Motor neuron (in vitro differentiated cells): ENCODE data around the gene FMNL1. TPM values are rescaled to one million over a fixed set of nuclear protein-coding genes. Genes with fewer than 3 reads are reported as not detected.
"Not testable (repeated sequence)": the region's sequence is repeated elsewhere in the genome, so short reads cannot be mapped to it uniquely, and the experiment has no call there.

ENCODE experiments used
- ATAC-seq, 8 experiments: fragments of 200-7000 bp; cut with Tn5 transposase; replicated peaks in 6 of 8; 2 replicates each; pipeline ENCODE4 v1.8.0; 2021; ENCODE audit warnings: mild to moderate bottlenecking in 8 of 8, moderate library complexity in 8 of 8
- H3K27ac ChIP-seq, 2 donors: fragments of 250-450 bp; sonication (Bioruptor Pico); 2 replicates each; pipeline ENCODE4 v1.9.0; 2021; ENCODE audit warnings: antibody characterized with exemption in 2 of 2, mild to moderate bottlenecking in 2 of 2, moderate library complexity in 1 of 2
- H3K4me1 ChIP-seq, 2 donors: fragments of 250-450 bp; sonication (Bioruptor Pico); replicated peaks in 1 of 2; 2 replicates each; pipeline ENCODE4 v1.6.1; 2021; ENCODE audit warnings: antibody characterized with exemption in 2 of 2, mild to moderate bottlenecking in 2 of 2, moderate library complexity in 1 of 2
- H3K4me3 ChIP-seq, 5 donors: fragments of 250-450 bp; sonication (Bioruptor Pico); 2 replicates each; pipeline ENCODE4 v1.9.0; 2021; ENCODE audit warnings: antibody characterized with exemption in 5 of 5, mild to moderate bottlenecking in 5 of 5, moderate library complexity in 4 of 5
- WGBS, 10 experiments: fragments of 450-650 bp; shearing (Covaris generic); methylation state at CpG; one replicate each; pipeline ENCODE4 v1.0.0; 2022; 5-methylcytosine and 5-hydroxymethylcytosine counted together
- in situ Hi-C, 9 experiments: fragments of 400-800 bp; cut with MboI; loops; one replicate each; pipeline ENCODE4 v1.15.0; 2021; ENCODE audit warnings: low sequenced_read_pairs in 9 of 9, low pct_unique_long_range_greater_than_20kb in 2 of 9; ENCODE audit not compliant: unreplicated experiment in 9 of 9
- total RNA-seq, 8 experiments: library from RNA; unstranded; fragments of 300-600 nt; gene quantifications; 2 replicates each; pipeline versions ENCODE4 v1.2.3 to v1.2.4, GENCODE V29; 2022

The FMNL1 gene
- total RNA-seq, 8 experiments from 2014 or later: 1.1 to 5.6 (median 2.3) TPM

- Histone ChIP-seq H3K27ac (no peak overlapping the region), H3K4me1 (peaks cover 10 to 17% of the 10 kb centered on the region in 2 donors), H3K4me3 (no peak overlapping the region)
- 73 to 100% methylated on average over 2 to 3 of the region's 21 CpGs; no CpG with 5 or more reads in 8 of the 10 experiments for WGBS, 10 experiments
- in situ Hi-C loops: no loop called here
- ATAC-seq: no peak
Measured at GRCh38 chr17:45244725-45245656, 23.3 kb downstream of the FMNL1 start.

- peak overlapping the region in 1 of 2 donors; percentile 49 for H3K27ac ChIP-seq
- H3K4me1 ChIP-seq: peaks cover 0 to 8% of the 10 kb centered on the region in 2 donors
- ATAC-seq: no peak
- 28 to 100% (median 30%) methylated on average over 1 to 5 of the region's 8 CpGs; no CpG with 5 or more reads in 7 of the 10 experiments for WGBS, 10 experiments
- in situ Hi-C loops: no loop called here
- peak overlapping the region in 3 of 5 donors; percentile 46 to 64 (median 52) for H3K4me3 ChIP-seq
Measured at GRCh38 chr17:45246338-45246737, 24.7 kb downstream of the FMNL1 start.

GRCh38 chr17:45246861-45247428 is 25.3 kb downstream of the FMNL1 start:
- in situ Hi-C loops: no loop called here
- peak in 7 of 8 experiments; percentile 27 to 54 (median 37) for ATAC-seq
- 0 to 7% methylated on average over 3 of the region's 33 CpGs; no CpG with 5 or more reads in 8 of the 10 experiments for WGBS, 10 experiments

GRCh38 chr17:45247429-45248131 is 25.9 kb downstream of the FMNL1 start:
- WGBS, 10 experiments: 0% methylated on average over 1 to 4 of the region's 61 CpGs; no CpG with 5 or more reads in 6 of the 10 experiments
- in situ Hi-C loops: no loop called here
- H3K4me1 ChIP-seq: peaks cover 0 to 6% of the 10 kb centered on the region in 2 donors
- H3K4me3 ChIP-seq: peak overlapping the region; percentile 28 to 64 (median 46)
- ATAC-seq: peak; percentile 83 to 90 (median 86)
- H3K27ac ChIP-seq: peak overlapping the region in 1 of 2 donors; percentile 72

More at GRCh38 chr17:45246861-45247428, 25.3 kb downstream of the FMNL1 start:
- H3K4me1 ChIP-seq: peaks cover 0 to 6% of the 10 kb centered on the region in 2 donors
- peak overlapping the region; percentile 28 to 64 (median 46) for H3K4me3 ChIP-seq
- peak overlapping the region in 1 of 2 donors; percentile 49 for H3K27ac ChIP-seq

GRCh38 chr17:45248132-45248957 is 26.7 kb downstream of the FMNL1 start:
- in situ Hi-C loops: no loop called here
- Histone ChIP-seq H3K4me3 (peak overlapping the region; percentile 28 to 64 (median 46)), H3K27ac (peak overlapping the region in 1 of 2 donors; percentile 72), H3K4me1 (peaks cover 0 to 6% of the 10 kb centered on the region in 2 donors)
- 4 to 67% (median 27%) methylated on average over 1 to 11 of the region's 39 CpGs; no CpG with 5 or more reads in 6 of the 10 experiments for WGBS, 10 experiments
- ATAC-seq: peak in 6 of 8 experiments; percentile 2 to 31 (median 28)

- H3K4me3 ChIP-seq: no peak overlapping the region
- no peak overlapping the region for H3K27ac ChIP-seq
- no peak for ATAC-seq
- 55 to 100% (median 87%) methylated on average over 3 to 7 of the region's 7 CpGs; no CpG with 5 or more reads in 1 of the 10 experiments for WGBS, 10 experiments
- H3K4me1 ChIP-seq: peaks cover 0 to 10% of the 10 kb centered on the region in 2 donors
- in situ Hi-C loops: no loop called here
Measured at GRCh38 chr17:45251931-45252330, 30.2 kb downstream of the FMNL1 start.

- H3K4me3 ChIP-seq, H3K27ac ChIP-seq, in situ Hi-C loops, ATAC-seq: not testable (repeated sequence)
- WGBS, 10 experiments: 0 to 100% (median 80%) methylated on average over 1 to 4 of the region's 7 CpGs; no CpG with 5 or more reads in 3 of the 10 experiments
- H3K4me1 ChIP-seq: peaks cover 0 to 10% of the 10 kb centered on the region in 2 donors
Measured at GRCh38 chr17:45253237-45253636, 31.6 kb downstream of the FMNL1 start.

GRCh38 chr17:45253879-45254278 is 32.2 kb downstream of the FMNL1 start:
- Histone ChIP-seq H3K4me1 (peaks cover 0 to 10% of the 10 kb centered on the region in 2 donors), H3K4me3 (no peak overlapping the region), H3K27ac (no peak overlapping the region)
- no peak for ATAC-seq
- WGBS, 10 experiments: 50 to 86% (median 80%) methylated on average over 1 of the region's 4 CpGs; no CpG with 5 or more reads in 7 of the 10 experiments
- in situ Hi-C loops: no loop called here

- ATAC-seq: no peak
- Histone ChIP-seq H3K4me1 (peaks cover 0 to 10% of the 10 kb centered on the region in 2 donors), H3K4me3 (no peak overlapping the region), H3K27ac (no peak overlapping the region)
- in situ Hi-C loops: no loop called here
- 80 to 86% (median 80%) methylated on average over 1 of the region's 8 CpGs; no CpG with 5 or more reads in 7 of the 10 experiments for WGBS, 10 experiments
Measured at GRCh38 chr17:45255358-45255757, 33.7 kb downstream of the FMNL1 start.

- in situ Hi-C loops: no loop called here
- WGBS, 10 experiments: 40 to 90% (median 81%) methylated on average over 1 to 5 of the region's 14 CpGs; no CpG with 5 or more reads in 7 of the 10 experiments
- Histone ChIP-seq H3K4me1 (peaks cover 1 to 10% of the 10 kb centered on the region in 2 donors), H3K4me3 (no peak overlapping the region), H3K27ac (no peak overlapping the region)
- ATAC-seq: no peak
Measured at GRCh38 chr17:45256114-45256966, 34.7 kb downstream of the FMNL1 start.

GRCh38 chr17:45257115-45257514 is 35.4 kb downstream of the FMNL1 start:
- 0 to 78% (median 58%) methylated on average over 1 to 10 of the region's 16 CpGs; no CpG with 5 or more reads in 4 of the 10 experiments for WGBS, 10 experiments
- peaks cover 3 to 13% of the 10 kb centered on the region in 2 donors for H3K4me1 ChIP-seq
- no peak overlapping the region for H3K4me3 ChIP-seq
- H3K27ac ChIP-seq: no peak overlapping the region
- in situ Hi-C loops: no loop called here
- ATAC-seq: no peak
